ENCODE data around the gene PACRG. TPM values are rescaled to one million over a fixed set of nuclear protein-coding genes. Genes with fewer than 3 reads are reported as not detected.

The PACRG gene
- total RNA-seq, 1 donor from 2014 or later = 11.5 TPM

DNA sequence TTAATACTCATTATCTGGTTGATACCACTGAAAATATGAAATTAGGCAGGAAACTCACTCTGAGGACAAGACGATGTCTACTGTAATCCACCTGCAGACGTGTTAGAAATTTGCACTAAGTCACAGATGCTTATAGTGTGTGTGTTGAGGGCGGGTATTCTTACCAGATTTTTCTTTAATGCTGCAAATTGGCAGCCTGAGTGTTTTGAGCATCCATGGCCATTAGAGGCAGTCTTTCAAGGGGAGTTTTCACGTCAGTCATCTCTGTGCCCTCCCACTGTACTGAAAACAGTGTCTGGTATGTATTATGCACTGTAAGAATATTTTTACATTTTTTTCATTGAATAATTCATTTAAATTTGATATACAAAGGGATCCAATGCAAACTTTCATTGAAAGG is 420.2 kb downstream of the PACRG start:
- DNase-seq = peak; percentile 23

DNA sequence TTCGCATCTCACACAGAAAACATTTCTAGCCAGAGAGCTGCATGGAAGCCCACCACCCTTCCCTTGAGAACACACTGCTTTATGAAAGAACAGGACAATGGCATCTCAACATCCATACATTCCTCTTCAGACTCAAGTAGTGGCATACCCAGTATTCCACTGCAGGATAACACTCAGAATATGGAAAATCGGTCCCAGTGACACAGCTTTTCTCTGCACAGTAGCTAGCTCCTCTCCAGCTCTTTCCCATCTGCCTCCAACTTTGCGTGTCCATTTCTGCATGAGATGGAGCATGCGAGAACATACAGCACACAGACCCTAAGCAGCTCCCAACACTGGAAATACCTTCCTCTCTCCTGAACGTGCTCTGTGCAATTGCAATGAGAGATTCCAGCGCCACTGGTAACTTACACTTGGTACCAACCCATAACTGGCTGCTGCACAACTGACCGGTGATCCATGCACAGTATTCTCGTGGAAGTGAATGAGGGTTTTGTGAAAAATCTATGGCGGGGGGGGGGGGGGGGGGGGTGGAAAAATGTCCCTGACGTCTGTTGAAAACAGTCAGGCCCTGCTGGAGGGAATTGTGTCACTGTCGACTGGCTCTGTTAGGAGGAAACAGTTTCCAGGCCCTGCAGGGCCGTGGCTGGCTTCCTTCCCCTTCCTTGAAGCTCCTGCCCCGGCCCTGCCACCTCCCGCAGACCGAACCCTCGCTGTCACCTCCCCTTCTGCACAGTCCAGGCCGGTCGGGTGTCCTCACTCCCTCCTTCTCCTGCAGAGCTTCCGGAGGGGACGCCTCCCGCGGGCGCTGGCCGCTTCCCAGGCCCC is 420.9 kb downstream of the PACRG start:
- DNase-seq = no peak

DNA sequence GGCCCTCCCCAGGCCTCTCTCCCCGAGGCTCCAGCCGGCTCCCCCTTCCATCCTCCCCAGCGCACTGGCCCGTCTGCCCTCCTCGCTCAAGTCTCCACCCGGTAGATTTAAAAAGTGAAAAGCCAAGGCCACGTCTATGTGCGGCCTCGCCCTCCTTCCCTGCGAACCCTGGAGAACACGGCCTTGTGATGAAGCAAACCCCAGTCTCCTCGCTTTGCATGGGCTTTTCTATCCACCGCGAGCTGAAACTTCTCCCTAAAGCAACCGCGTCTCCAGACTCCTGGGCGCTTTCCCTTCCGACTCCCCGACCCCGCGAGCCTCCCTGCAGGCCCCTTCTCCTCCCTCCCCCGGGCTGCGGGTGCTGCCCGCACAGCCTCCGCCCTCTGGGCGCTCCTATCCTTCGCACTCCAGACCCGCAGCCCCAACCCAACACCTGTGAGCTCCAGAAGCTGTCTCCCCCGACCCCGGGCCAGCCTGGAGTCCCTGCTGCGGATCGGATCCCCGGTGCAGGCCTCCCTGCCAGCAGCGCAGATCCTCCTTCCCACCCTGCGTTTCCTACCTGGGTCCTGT is 421.6 kb downstream of the PACRG start:
- no peak for DNase-seq

DNA sequence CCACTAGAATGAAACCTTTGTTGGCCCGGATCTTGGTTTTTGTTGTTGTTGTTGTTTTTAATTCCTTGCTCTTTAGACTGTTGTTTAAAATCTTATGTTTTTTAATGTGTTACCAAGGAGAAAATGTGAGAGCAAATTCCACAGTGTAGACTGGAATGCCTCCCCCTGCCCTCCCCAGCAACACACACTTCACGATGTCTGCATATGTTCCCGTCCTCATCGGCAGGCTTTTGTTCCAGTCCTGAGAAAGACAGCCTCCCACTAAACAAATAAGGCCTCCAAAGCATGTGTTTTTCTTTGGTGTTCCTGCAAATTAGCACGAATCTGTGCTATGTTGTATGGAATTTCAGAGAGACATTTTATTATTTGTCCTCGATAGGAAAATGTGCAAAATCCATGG is 423.4 kb downstream of the PACRG start:
- peak; percentile 17 for DNase-seq

DNA sequence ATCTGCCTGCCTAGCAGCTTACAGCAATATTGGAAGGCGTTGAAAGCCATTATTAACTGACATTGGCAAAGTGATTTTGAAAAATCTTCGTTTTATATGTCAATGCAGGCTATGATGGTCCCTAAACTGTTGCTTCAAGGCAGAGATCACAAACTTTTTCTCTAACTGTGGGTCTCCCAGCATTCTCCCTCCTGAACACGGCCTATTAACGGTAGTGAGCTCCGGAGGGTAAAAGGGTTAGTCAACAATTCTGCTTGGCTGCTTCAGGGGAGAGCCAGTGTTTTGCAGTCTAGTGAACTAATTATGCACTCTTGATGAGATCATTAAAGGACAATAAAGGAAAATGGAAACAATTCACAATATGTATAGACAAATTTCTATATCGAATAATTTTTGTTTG is 424.9 kb downstream of the PACRG start:
- no peak for DNase-seq

DNA sequence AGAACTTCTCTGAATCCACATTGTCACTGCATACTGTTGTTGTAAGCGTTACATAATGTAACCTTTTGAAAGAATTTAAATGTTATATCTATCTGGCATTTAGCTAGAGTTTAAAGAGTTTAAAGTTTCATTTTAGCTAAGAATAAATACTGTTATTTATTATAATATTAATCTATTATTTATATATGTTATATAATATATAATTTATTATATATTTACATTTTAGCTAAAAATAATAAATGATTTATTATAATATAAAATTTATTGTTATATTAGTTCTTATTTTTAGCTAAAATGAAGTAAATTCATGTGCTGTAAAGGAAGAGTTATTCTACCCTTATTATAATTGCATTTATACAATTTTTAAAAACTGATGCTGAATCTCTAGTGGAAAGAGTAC is 431.3 kb downstream of the PACRG start:
- DNase-seq = no peak

DNA sequence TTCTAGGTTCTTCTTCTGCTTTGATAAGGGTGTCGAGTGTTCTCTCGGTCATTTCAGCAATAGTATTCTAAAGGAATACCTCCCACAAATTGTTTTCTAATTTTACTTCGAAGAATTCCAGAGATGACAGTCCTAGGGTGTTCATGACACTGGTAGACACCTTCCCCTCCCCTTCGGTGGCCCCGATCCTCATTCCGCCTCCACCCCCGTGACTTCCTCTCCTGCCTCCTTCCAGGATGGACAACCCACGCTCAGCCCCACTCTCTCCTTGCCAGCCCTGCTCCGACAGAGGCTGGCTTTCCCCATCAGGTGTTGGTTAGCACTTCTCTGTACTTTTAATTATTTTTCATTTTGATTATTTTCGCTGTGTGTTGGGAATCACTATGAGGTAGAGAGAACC is 431.9 kb downstream of the PACRG start:
- no peak for DNase-seq

DNA sequence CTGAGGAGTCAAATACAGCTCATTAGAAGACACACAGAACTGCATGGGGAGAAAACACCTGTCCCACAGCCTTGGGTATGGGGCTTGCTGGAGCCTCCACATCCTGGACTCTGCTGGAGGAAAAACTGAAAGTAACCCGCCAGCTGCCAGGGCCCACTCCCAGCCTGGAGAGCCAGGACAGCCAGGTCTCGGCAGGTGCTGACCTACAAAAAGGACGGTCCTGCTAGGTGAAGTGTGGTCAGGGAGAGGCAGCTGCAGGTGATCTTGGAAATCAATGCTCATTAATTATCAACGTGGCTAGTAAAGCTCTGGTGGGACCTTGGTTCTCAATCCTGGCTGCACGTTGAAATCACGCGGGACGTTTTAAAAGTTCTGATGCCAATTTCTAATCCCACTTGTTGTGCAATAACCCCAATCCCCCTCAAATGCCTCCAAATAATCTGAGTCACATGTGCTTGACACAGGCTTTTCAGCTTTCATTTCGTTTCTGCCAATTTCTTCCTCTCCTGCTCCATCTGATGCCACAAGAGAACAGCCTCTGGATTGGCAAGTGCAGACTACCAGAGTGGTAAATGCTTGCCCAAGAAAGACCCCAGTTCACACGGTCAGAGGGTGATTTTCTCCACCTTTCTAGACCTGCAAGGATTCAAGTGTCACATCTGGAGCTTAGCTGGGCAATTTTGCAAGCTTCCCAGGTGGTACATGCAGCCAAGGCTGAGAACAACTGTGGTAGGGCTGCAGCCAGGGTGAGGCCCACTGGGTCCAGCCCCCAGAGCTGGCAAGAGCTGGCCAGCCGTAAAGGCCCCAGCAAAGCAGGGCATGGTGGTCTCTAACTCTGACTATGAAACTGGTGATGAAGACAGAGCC is 434.5 kb downstream of the PACRG start:
- DNase-seq = no peak

DNA sequence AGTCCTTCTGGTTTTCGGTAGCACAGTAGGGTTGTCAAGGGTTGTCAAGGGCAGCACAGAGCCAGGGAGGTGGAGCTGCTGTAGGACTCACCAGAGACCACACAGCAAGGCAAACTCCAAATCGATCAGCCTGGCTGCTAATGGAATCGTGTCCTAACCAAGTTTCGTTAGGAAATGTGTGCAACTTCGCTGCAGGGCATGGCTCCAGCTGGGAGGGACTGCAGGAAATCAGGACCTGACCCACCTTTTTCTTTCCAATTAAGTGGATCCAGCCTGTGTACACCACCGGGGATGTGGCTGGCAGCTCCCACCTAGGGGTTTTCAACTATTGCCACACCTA is 435.1 kb downstream of the PACRG start:
- DNase-seq = no peak

DNA sequence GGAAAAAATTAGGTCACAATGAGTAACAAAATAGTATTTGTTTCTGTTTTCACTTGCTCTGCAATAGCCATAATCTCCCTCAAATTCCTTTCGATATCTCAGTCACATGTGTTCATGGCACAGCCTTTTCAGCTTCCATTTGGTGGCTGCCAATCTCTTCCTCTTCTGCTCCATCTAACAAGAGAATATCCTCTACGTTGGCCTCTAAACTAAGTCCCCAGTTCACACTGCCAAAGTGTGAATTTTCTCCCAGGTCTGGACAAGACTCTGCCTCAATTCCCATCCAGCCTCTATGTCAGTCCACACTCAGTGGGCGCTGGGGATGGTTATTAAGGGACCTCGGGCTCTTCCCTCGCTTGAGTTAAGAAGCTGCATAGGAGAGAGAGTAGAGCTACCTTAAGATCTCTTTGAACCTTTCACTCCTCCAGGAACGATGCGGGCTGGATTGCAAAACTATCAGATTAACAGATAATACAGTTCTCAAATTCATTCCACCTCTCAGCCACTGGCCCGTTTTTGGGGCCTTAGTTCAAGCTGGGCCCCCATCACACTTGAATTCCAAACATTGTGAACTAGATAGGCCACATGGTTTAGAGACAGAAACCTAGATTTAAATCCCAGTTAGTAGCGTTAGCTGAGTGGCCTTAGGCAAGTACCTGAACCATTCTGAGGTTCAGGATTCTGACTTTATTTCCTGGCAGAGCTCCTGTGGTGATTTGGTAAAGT is 436.6 kb downstream of the PACRG start:
- no peak for DNase-seq

DNA sequence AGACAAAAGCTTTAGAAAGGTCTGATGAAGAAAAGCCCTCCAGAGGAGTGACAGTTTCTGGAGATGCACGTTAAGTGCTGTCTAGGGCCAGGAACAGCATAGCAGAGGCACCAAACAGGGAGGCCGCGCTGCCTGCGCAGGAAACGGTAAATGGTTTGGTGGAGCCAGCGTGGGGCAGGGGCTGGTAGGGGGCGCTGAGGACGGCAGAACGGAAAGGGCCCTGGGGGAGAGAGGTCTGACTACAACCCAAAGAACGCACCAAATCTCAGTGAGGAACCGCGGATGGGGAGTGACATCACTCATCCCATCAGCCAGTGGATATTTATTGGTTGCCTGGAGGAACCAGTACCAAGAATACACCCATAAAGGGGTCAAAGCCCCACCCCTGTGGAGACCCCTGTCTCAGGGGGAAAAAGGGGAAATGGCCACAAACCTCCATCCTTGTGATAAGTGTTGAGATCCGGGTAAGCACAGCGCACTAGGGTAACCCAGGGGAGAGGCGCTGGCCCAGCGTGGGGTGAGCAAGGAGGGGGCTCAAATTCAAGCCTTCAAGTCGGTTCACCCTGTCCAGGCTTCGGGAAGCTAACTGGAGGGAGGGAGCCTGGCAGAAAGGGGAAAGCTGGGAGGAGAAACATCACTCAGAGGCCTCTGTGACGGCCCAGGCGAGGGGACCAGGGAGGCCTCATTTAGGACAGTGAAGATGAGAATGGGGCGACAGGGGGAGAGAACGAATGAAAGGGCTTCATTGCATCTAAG is 437.6 kb downstream of the PACRG start:
- no peak for DNase-seq

DNA sequence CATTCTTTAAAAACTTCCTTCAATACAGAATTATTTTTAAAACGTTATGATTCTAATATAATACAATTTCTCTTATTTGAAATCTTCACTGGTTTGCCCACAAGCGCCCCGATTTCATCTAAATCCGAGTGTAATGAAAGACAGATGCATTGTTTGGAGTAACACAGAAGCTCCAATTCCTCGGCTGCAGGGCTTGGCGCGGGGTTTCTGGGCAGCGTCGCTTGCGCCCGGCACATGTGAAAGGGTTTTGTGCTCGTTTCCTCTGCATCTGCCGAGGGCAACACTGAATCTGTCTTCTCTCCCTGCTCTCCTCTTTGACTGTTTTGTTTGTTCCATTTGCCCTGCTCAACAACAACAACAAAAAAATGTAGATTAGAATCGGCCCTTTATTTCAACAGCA is 438.1 kb downstream of the PACRG start:
- DNase-seq = peak; percentile 10

DNA sequence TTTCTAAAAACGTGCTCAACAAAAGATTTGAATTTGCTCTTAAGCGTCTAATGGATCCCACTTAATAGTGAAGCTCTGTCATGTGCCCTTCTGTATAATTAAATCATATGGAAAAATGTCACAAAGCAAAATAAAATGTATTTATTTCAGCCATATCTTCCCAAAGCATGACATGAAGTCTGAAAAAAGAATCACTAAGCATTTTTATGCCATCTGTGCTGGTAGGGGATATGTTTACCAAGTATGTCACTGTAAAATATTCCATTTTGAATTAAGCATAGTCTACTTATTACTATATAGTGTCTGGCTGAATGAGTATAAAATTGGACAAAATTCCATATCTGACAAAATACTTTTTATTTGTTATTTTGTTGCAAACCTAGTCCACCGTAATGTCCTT is 438.7 kb downstream of the PACRG start:
- DNase-seq = no peak

DNA sequence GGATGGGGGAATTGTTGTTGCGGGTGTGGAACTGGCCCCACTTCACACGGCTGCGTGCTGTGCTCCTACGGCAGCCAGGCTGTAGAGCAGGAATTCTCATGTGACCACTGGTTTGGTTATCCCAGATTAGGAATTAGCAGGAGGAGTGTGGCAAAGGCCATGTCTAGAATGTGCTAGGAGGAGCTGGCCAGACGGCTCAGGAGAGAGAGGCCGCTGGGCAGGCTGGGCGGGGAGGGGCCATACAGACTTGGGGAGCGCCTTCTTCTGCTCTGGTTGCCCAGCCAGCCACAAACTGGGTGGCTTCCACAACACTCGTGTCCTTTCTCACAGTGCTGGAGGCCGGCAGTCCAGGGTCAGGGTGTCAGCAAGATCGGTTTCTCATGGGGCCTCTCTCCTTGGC is 441.7 kb downstream of the PACRG start:
- no peak for DNase-seq

DNA sequence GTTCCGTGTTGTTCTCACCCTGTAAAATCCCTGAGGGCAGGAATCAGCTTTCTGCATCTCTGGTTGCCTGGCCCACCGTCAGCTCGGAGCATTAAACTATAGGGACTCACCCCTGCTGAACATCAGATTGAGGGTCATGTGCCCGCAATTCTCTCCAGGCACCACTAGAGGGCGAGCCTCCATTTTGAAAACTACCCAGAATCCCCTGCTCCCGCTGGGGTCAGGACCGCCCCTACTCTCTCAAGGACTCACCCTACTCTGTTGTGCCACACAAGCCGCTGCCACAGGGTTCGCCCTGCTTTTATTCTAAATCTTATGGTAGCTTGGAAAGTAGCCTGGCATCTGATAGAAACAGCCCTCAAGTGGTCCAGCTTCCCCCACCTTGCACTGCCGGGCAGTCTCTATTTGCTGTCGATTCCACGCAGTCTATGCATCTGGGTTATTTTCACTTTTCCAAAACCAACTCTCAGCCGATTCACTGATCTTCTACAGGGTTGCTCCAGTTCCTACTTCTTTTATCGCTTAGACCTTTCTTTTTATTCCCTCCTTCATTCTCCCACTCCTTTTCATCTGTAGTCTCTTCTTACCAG is 442.6 kb downstream of the PACRG start:
- no peak for DNase-seq

DNA sequence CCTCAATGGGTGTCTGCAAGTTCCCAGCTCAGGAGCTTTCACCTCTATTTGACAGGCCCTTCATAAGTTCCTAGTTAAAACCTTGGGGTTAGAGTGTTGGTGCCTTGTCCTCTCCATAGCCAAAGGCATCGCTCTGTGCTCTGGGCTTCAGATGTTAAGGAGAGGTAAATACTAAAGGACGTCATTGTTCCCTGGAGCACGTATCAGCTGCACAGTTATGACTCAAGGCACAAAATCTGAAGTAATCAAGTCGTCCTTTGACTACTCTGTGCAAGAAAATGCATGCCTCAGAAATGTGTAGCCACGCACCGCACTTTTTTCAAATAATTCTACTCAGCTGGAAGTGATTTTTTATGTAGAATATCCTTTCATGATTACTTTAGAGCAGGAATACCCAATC is 446.0 kb downstream of the PACRG start:
- no peak for DNase-seq

DNA sequence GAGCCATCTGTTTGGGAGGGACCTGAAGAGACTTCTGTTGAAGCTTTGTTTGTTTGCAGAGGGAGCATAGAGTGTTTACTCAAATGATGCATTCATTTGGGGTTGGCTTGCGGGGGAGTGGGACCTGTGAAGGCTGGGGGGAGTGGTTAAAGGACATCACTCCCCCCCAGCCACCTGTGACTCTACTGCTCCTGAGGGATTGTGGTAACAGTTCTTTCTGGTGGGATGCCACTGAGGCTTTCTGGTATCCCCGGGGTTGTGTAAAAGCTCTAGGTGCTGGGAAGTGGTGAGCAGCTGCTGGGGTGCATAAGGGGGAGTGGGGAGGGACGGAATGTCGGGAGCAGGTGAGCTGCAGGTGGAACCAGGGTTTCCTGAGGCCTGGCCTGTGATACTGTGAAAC is 447.5 kb downstream of the PACRG start:
- no peak for DNase-seq

DNA sequence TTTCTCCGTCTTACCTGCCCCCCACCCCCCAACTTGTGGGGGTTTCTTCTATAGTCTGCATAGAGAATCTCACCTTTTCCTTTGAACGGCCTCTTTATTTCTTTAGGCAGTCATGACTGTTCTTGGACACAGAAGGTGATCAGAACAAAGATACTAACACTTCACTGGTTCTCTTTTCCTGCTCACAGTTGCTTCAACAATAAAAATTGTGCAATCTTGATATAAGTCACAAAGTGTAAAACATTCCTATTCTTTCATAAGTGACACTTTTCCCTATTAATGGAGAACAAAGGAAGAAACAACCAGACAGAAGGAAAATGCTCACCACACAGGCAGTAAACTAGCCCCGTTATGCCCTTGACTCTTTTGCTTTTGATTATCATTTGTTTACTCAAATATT is 448.3 kb downstream of the PACRG start:
- DNase-seq = no peak

DNA sequence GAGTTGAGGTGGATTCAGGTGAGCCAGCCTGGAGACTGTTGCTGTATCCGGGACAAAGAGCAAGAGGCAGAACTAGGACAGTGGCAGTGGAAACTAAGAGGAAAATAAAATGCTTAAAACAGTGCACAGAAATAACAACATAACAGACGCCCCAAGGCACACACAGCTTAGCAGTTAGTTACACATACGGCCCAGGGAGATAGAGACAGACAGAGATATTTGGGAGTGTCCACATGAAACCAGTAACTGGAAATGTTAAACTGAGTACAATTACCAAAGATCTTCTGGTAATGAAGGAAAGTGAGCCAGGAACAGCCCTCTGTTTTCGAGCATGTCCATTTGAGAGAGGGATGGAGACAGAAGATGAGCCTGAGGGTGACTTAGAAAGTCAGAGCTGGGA is 449.2 kb downstream of the PACRG start:
- DNase-seq = no peak

DNA sequence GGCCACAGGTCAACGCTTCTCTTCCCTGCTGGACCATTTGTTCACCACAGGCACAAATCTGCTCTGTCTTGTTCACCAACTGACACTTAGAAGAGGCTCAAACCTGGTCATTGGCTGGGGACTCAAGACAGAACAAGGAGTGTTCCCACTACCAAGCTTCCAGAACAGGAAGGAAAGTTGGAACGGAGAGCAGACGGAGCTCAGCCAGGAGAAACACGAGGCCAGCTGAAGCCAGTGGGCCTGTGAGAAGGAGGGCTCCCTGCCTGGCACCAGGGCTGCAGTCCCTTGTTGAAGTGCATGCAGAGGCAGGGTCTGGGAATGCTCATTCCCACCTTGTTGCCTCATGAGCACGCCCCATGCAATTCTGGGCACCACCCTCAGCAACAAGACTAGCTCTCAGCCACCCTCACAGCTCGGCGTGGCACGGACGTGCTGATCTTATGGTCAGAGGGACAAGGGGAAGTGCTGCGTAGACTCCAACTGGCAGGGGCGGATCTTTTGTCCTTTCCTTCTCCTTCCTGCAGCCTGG is 450.2 kb downstream of the PACRG start:
- DNase-seq = no peak

DNA sequence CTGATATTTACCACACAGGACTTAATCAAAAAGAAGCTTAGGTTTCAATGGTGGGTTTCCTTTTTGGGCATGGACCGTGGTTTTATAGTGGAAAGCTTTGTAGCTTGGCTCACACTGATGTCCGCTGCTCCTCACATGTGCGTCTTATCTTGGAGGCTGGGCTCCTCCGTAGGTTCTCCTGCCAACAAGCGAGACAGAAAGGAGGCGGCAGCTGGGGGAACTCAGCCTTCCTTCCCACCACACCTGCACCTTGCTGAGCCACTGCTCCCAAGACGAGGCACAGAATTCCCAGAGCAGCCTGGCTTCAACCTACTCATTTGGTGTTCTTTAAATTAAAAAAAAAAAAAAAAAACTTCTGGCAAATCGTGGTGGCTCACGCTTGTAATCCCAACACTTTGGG is 451.3 kb downstream of the PACRG start:
- no peak for DNase-seq

All from tongue (tissue), 2 donors.